Stimulated activated CD4-positive, alpha-beta T cell treated with anti-CD3 and anti-CD28 coated beads, TNF-alpha, amount 100 ng/mL, for 4 hours (primary cell): ENCODE data around the gene MSANTD1.
"Not testable (repeated sequence)": the region's sequence is repeated elsewhere in the genome, so short reads cannot be mapped to it uniquely, and the experiment has no call there.

Experiments
- DNase-seq, 3 experiments: peaks; one replicate each; pipeline ENCODE4 v3.0.0-alpha.2; 2020; ENCODE audit warnings: low read depth in 3 of 3

Gene MSANTD1

DNA sequence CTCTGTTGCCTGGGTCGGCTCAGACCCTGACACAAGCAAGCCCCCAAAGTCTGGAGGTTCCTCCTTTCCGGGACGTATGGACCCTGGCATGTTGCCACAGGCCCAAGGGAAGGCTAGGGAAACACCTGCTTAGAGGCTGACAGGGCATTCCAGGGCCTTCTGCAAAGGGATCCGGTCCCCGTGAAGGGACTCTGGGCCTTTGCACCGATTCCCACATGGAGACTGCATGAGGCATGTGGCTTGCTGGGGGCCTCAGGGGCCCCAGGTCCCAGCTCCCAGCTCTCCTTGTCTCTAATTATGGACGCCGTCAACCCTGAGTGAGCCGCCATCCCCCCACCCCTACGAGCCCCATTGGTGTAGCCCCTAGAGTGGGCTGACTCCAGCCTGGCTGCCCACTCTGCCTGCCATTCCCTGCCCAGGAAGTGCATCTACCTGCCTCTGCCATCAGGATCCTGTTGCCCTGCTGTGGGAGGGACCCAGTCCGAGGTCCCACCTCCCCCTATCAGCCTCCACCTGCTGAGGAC, 39.7 kb downstream of the MSANTD1 start:
- no peak for DNase-seq

DNA sequence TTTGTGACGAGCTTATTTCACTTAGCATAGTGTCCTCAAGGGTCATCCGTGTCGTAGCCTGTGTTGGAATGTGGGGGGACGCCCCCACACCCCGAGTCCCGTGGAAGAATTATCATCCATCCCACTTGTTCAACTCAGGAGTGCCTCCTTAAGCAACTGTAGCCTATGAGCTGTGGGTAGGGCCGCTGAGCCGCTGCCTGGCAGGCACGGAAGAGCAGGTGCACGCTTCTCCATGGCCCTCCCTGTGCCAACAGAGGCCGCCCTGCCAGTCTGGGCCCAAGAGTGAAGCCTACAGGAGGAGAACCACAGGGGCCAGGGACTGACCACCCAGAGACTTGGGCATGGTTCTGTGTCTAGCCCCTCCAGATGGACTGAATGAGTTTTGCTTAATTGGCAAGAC, 41.5 kb downstream of the MSANTD1 start:
- DNase-seq = no peak

DNA sequence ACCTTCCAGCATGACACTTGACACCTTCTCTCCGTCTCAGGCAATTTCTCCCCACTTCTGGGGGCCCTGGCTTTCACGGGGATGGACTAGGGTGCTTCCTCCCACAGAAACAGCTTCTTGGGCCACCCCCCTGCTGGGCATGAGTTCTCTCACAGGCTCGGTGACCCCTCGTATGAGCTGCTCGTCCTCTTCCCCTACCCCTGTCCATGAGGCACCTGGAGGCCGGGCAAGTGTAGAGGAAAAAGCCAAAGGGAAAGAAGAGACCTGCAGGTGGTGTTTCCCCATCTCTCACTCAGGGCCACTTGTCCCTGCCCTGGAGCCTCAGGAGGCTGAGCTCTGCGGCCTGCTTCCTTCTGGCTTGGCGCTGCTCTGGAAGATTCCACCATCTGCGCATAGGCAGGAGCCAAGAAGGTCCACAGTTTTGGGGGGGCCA, 41.9 kb downstream of the MSANTD1 start:
- DNase-seq = no peak

DNA sequence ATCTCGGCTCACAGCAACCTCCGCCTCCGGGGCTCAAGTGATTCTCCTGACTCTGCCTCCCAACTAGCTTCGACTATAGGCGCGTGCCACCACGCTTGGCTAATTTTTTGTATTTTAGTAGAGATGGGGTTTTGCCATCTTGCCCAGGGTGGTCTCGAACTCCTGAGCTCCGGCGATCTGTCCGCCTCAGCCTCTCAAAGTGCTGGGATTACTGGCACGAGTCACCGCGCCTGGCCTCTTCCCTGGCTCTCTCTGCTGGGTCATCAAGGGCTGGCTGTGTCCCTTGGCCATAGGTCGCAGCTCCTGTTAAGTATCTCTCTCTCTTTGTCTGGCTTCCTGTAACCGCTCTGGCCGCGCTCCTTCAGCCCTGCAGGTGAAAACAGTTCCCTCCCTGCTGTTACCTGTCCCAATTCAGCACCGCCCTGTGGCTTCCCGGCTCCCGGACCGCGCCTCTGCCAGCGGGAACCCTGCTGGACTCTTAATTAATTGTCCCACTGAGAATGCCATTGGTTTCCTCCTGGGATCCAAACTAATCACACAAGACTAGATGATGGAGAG, 42.5 kb downstream of the MSANTD1 start:
- DNase-seq = no peak

DNA sequence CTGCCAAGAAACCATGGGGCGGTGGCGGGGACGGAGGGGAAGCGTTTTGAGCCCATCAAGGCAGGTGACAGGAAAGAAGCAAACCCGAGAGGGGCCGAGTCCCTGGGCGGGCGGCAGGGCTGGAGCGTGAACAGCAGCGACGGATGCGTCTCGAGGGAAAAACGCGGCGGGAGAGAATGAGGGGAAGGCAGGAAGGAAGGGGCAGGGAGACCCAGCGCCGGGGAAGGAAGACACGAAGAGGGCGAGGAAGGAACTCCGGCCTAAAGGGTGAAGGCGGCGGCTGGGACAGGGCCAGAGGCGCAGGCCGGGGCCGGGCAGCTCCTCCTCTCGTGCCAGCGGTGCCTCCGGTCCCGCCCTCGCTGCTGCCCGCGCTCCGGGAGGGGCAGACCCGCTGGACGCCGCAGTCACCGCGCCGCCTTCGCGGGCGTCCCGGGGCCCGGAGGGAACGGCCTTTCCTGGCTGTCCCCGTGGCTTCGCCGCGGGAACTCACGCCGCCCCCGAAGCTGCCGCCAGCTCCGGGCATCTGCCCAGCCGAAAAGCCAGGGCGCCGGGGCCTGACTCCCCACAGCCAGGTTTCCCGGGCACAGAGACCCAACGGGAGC, 43.1 kb downstream of the MSANTD1 start:
- DNase-seq = no peak

DNA sequence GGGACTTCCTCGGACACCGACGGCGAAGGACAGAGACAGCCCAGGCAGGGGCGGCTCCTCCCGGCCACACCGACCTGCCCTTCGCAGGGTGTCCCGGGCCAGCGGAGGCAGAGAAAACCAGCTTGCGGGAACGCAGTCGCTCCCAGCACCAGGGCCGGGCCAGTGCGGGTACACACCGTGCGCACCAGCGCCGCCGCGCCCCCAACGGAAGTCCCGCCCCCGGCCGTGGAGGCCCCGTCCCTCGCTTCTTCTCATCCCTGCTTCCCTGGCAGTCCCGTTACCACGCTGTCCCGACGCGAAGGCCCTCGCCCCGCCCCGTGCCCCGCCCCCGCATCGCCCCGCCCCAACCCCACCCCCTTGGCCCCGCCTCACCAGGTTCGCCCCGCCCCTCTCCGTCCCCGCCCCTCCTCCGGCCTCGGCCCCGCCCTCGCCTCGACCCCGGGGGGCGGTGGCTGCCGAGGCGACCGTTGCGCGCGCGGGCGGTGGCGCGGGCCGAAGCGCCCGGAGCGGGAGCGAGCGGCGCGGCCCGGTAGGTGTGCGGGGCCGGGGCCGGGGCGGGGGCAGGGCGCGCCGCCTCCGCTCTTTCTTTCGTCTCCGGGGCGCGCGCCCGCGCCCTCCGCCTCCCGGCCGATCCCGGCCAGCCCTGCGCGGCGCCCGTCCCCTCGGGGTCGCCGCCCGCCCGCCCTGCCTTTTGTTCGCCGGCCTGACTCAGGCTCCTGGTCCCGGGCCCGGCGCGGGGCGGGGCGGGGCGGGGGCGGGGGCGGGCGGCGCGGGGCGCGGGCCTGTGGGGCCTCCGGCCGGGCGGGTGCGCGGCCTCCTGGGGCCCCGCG, 43.8 kb downstream of the MSANTD1 start, which contains the start of gene RGS12:
TSS of gene RGS12 (plus strand) at position 451 of the 830 bp plus-strand sequence. CDS start 23,150 bp downstream, outside the sequence.
- DNase-seq = peak; percentile 75 to 80 (median 77)

DNA sequence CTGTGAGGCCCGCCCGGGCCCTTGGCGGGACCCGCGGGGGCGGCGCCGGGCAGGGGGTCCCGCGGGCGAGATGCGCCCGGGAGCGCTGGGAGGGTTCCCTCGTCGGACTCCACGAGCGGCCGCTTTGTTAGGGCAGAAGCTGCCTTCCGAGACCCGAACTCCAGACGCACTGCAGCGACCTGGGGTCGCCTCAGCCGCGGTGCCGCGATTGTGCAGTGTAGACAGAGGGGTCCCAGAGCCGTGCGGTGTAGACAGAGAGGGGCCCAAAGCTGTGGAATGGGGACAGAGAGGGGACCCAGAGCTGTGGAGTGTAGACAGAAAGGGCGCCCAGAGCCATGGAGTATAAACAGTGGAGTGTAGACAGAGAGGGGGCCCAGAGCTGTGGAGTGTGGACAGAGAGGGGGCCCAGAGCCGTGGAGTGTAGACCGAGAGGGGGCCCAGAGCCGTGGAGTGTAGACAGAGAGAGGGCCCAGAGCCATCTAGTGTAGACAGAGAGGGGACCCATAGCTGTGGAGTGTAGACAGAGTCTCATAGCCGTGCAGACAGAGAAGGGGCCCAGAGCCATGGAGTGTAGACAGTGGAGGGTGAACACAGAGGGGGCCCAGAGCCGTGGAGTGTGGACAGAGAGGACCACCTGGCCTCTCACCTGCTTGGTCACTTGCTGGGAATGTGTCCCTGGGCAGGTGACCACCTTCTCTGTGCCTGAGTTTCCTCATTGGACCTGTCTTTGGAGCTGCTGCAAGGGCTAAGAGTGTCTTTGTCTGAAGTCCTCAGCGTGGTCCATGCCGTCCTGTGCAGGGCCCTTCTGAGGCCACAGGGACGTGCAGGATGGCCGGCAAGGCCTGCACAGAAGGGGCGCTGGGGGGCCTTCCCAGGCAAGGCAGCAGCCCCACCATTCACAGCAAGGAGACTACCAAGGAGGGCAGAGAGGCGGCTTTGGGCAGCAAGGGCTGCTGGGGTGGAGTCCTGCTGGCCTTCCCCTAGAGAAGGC, 44.7 kb downstream of the MSANTD1 start:
- DNase-seq = peak in 1 of 3 experiments; percentile 13

DNA sequence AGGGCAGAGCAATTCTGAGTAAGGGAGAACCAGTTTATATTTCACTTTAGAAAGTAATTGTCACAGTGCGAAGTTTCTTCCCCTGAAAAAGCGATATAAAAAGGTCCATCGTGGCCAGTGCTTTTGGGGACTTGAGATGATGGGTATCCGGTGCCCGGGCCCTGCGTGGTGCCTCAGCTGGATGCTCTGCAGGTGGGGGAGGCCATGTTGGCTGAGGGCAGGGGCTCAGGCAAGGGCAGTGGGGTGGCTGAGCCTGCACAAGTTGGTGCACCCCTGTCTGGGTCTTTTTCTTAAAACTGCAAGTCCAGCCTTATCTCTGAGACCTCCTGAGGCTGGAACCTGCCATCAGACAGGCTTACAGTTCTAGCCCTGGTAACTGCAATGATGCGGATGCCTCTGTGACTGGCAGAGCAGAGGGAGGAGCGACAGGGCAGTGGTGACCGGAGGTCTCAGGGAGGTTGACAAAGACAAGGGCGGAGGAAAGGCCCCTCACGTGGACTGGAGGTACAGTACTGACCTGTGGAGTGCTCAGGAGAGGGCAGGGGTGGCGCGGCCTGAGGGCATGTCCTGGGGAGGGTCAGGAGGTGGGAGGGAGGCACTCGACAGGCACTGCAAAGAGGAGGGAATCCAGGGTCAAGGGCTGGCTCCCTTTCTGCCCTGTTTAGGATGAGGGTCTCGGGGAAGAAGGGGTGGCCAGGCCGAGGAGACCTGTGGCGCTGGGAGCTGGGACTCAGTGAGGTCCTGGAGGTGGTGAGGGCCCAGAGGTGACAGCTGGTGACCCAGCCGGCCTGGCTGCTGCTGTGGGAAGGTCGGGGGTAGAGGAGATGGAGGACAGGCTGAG, 45.7 kb downstream of the MSANTD1 start:
- no peak for DNase-seq

DNA sequence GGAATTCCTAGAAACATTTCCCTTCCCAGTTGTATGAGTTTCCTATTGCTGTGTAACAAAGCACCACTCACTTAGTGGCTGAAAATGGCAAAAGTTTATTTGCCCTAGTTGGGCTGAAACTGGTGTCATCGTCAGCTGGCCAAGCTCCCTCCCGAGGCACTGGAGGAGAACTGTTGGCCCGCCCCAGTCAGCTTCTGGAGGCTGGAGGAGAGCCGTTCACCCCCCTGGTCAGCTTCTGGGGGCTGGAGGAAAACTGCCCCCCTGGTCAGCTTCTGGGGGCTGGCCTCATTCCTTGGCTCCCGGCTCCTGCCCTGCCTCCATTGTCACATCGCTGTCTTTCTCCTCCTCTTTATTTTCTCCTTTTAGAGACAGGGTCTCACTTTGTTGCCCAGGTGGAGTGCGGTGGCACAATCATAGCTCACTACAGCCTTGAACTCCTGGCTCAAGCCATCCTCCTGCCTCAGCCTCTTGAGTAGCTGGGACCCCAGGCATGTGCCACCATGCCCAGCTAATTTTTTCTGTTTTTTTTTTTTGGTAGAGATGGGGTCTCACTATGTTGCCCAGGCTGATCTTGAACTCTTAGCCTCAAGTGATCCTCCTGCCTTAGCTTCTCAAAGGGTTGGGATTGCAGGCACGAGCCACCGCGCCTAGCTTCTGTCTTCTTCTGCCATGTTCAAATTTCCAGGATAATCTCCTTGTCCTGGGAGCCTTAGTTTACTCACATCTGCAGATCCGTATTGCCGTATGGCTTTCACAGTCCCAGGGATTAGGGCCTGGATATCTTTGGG, 47.1 kb downstream of the MSANTD1 start:
- no peak for DNase-seq

DNA sequence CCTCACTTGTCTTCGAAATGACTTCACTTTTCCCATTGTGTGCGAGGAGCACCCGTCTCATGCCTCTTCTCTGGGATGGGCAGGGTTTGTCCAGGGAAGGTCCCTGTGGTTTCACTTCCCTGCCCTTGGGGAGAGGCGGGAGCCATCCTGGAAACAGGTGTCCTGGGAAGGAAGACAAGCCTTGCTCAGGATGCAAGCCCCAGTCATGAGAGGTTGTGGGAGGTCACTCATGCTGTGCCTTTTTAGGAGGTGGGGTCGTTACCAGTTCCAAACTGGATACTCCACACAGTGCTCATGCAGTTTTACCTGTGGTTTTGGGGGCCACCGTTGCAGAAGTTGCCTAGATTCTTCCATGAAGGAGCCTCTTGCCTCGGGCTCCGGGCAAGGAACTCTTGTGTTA, 47.7 kb downstream of the MSANTD1 start:
- DNase-seq = no peak

DNA sequence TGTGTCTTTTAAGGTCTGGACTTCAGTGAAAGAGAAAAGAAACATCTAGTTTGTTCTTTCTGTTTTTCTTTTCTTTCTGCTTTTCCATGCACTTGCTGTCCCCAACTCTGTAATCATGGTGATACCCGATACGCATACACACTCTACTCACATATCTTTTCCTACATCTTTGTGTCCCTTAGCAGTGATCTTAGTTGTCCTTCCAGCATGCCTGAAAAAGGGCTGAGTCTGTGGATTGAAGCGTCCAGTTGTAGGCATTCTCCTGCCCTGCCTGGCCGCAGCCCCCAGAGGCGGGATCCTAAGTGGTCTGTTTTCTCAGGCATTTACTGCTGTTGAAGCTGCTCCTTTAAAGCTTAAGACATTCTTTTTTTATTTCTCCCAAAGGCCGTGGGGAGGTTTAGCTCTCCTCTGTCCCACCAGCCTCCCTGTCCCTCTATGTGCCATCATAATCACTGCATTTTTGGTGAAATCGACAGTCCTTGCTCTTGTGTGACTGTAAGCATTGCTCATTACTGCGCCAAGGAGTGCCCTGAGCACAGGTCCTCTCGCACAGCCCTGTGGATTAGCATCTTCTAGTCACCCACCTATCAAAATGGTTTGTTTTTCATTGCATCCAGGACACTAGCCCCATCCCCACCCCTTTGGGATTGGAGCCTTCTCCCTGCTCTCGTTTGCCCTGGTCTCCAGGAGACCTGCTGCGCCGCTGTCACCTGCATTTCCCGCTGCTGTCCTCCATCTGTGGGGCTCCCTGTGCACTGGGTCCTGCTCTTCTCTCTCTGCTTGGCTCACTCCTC, 48.3 kb downstream of the MSANTD1 start:
- no peak for DNase-seq

DNA sequence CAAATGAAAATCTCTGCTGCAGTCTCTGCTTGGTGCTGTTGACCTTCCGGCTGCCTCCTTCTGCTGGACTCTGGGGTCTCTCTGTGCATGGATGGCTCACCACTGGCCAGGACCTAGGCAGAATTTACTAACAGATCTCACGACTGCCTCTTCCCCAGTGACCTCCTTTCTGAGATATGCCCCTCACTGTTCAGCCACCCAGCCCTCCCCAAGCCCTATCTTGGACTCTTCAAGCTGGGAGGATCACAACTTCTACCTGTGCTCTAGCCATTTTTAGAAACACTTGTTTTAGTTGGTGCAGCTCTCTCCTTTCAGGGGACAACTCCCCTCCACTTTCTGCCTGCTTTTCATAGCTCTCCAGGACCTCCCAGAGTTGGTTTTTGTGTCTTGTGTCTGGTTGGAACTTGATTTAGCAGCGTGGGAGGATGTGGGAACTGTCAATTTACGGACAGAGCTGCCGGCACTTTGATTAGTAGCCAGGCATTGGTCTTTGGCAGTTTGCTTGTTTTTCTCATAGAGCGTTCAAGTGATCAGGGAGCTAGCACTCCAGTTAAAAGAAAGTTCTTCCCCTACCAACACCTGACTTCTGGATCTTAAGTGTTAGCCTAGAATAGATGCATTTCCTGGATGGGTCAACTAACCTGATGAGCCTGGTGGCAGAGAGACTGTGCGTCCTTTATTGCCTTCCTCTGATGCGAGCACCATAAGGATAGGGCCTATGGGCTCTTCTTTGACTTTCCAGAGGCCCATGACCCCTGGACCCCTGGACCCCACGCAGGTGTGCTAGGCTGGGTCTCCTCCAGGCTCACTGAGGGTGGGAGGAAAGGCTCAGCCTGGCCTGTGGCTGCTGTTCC, 50.4 kb downstream of the MSANTD1 start:
- DNase-seq = no peak

DNA sequence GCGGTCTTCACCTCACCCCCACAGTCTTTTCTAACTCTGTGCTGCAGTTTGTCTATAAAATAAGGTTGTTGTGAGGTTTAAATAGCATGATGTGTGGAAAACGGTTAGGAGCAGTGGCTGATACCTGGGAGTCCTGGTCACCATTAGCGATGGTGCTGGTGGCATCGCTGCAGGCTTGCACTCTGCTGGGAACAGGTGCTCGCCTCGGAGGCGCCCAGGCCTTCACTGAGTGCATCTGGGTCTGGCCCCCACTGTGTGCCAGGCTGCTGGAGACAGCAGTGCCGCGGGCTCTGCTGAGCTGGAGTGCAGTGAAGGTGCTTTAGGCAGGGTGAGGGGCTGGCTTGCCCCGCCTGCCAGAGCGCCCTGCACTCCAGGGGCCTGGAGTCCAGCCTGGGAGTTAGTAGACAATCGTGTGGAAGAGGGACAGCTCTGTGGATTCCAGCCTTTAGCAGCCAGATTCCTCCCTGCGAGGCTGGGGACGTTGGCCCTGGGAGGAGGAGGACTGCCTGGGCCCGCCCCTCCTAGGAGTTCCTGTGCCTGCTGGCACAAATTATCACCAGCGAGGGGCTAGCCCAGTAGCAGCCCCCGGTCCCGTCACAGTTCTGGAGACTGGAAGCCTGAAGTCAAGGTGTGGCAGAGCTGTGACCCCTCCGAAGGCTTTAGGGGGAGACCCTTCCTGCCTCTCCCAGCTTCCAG, 51.2 kb downstream of the MSANTD1 start:
- no peak for DNase-seq

DNA sequence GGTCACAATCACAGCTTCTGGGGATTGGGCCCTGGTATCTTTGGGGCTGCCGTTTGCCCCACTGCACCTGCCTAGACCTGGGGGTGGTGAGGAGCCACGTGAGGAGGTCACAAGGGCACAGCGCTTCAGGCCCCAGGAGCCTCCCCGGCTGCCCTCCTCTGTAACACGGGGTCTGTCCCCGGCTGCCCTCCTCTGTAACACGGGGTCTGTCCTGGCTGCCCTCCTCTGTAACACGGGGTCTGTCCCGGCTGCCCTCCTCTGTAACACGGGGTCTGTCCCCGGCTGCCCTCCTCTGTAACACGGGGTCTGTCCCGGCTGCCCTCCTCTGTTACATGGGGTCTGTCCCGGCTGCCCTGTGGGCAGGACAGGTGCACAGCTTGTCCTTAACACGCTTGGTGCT, 51.9 kb downstream of the MSANTD1 start:
- DNase-seq = not testable (repeated sequence)

DNA sequence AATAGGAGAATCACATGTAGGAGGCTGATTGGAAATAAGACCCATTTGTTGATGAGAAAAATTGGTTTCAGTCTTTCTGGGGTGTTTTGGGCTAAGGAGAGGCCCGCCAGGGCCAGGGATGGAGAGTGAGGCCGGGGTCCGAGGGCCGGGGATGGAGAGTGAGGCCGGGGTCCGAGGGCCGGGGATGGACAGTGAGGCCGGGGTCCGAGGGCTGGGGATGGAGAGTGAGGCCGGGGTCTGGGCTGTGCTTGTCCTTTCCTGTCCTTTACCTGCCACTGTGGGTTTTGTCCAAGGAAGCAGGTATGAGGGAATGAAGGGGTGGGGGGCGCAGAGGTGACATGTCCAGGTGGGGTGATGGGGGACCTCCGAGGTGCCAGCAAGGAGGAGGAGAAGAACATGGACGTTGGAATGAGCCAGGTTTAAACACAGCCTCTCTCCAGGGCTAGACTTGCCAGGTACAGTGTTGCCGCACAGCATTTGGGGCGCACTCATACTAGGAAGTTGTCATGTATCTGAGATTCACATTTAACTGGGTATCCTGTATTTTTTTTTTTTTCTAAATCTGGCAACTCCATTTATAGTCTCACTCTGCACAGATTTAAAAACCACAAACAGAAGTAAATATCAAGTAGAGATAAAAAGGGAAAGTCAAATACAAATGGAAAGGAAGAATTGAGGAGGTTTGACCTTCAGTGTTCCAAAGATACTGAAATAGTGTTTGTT, 52.7 kb downstream of the MSANTD1 start:
- DNase-seq = no peak

DNA sequence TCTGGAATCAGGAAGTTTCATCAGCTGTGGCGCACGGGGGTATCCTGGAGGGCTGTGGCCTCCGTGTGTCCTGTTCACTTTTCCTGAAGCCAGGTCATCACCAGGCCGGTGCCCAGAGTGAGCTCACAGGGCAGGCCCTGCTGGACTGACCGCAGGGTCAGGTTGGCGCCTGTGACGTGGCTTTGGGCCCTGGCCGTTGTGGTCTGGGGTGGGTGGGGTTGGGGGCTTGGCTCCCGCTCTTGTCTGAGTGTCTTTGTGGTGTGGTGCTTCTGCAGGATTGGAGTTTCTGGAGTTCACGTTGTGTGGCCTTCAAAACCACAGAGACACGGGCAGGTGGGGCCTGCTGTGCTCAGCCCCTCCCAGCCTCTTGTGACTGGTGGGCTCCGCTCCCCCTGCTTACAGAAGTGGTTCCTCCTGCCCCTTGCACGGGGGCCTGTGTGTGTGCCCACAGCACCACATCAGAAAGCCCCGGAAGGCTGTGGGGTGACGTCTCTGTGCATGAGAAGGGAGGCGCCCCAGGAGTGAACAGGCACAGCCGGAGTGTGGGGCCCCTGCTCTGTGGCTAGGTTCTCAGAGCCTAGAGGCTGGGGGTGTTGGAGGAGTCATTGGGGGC, 53.3 kb downstream of the MSANTD1 start:
- DNase-seq = peak; percentile 22 to 50 (median 29)
